CD4-positive, alpha-beta memory T cell (primary cell): ENCODE measurements around the gene RTN3. TPM values are rescaled to one million over a fixed set of nuclear protein-coding genes. Genes with fewer than 3 reads are reported as not detected.
"Not testable (repeated sequence)": the region's sequence is repeated elsewhere in the genome, so short reads cannot be mapped to it uniquely, and the experiment has no call there.

Source experiments
- CTCF ChIA-PET: fragments of 350-600 bp; sonication (Branson Sonifier 250); formaldehyde crosslinking; loops from one replicate; lab custom pipeline; 2021; ENCODE audit warnings: inconsistent platforms; ENCODE audit not compliant: partially characterized antibody; lab: Charles Lee
- POLR2A ChIA-PET: fragments of 350-600 bp; sonication (Branson Sonifier 250); formaldehyde crosslinking; loops from one replicate; lab custom pipeline; 2021; ENCODE audit not compliant: partially characterized antibody; lab: Charles Lee
- DNase-seq, 5 donors: peaks; one replicate each; pipeline versions ENCODE4 v3.0.0 to v3.0.0-alpha.2; 2020 to 2022; ENCODE audit warnings: mixed read lengths in 1 of 5
- H3K27ac ChIP-seq: one replicate; pipeline ENCODE4 v1.7.0; 2013; ENCODE audit warnings: low read depth, low read length
- H3K27me3 ChIP-seq: 2 replicates; pipeline ENCODE4 v1.7.0; 2013; ENCODE audit warnings: mild to moderate bottlenecking, low read length, moderate library complexity; ENCODE audit not compliant: insufficient read depth
- H3K36me3 ChIP-seq: 2 replicates; pipeline ENCODE4 v1.7.0; 2013; ENCODE audit warnings: mild to moderate bottlenecking, low read length, moderate library complexity; ENCODE audit not compliant: insufficient read depth
- H3K4me1 ChIP-seq: 2 replicates; pipeline ENCODE4 v1.7.0; 2013; ENCODE audit warnings: mild to moderate bottlenecking, low read length, moderate library complexity; ENCODE audit not compliant: insufficient read depth
- H3K4me3 ChIP-seq, 2 donors: one replicate each; pipeline ENCODE4 v1.7.0; 2013; ENCODE audit warnings: low read length in 2 of 2, mild to moderate bottlenecking in 1 of 2
- H3K9me3 ChIP-seq, 2 donors: one replicate each; pipeline ENCODE4 v1.7.0; 2013; ENCODE audit warnings: low read length in 2 of 2, control low read depth in 1 of 2; ENCODE audit not compliant: control insufficient read depth in 1 of 2
- H3K27ac Mint-ChIP-seq, 7 donors: one replicate each; pipeline ENCODE4 v1.8.0; 2020 to 2021; ENCODE audit warnings: mixed read lengths in 7 of 7, mild to moderate bottlenecking in 6 of 7, inconsistent platforms in 3 of 7, moderate library complexity in 3 of 7
- H3K27me3 Mint-ChIP-seq, 2 donors: one replicate each; pipeline ENCODE4 v1.8.0; 2020 to 2021; ENCODE audit warnings: mixed read lengths in 2 of 2
- H3K36me3 Mint-ChIP-seq, 2 donors: one replicate each; pipeline ENCODE4 v1.8.0; 2020 to 2021; ENCODE audit warnings: mixed read lengths in 2 of 2, inconsistent platforms in 1 of 2, mild to moderate bottlenecking in 1 of 2
- H3K4me1 Mint-ChIP-seq, 4 donors: one replicate each; pipeline ENCODE4 v1.8.0; 2020 to 2021; ENCODE audit warnings: mixed read lengths in 4 of 4, mild to moderate bottlenecking in 1 of 4
- H3K4me3 Mint-ChIP-seq, 8 donors: one replicate each; pipeline ENCODE4 v1.8.0; 2020 to 2021; ENCODE audit warnings: mixed read lengths in 8 of 8, mild to moderate bottlenecking in 7 of 8, moderate library complexity in 6 of 8, inconsistent platforms in 3 of 8
- H3K9me3 Mint-ChIP-seq, 8 donors: one replicate each; pipeline ENCODE4 v1.8.0; 2020 to 2021; ENCODE audit warnings: mixed read lengths in 8 of 8, mild to moderate bottlenecking in 5 of 8, inconsistent platforms in 3 of 8, moderate library complexity in 1 of 8
- intact Hi-C: fragments of 100-400 bp; cut with micrococcal nuclease; formaldehyde crosslinking; loops from one replicate; pipeline ENCODE4 v1.15.1; 2023
- polyA plus RNA-seq, 2 donors: library from polyadenylated mRNA; unstranded; fragments of 300-500 nt; fragmentation: Illumina TruSeq; gene quantifications; one replicate each; pipeline ENCODE4 v1.2.3, GENCODE V29; 2021
- total RNA-seq, 2 experiments: library from RNA; stranded (reverse); gene quantifications; one replicate each; pipeline ENCODE4 v1.2.3, GENCODE V29; 2021

Gene RTN3
- total and polyA plus RNA-seq, 4 experiments from 2014 or later: 41.7 to 72.9 (median 42.8) TPM

DNA sequence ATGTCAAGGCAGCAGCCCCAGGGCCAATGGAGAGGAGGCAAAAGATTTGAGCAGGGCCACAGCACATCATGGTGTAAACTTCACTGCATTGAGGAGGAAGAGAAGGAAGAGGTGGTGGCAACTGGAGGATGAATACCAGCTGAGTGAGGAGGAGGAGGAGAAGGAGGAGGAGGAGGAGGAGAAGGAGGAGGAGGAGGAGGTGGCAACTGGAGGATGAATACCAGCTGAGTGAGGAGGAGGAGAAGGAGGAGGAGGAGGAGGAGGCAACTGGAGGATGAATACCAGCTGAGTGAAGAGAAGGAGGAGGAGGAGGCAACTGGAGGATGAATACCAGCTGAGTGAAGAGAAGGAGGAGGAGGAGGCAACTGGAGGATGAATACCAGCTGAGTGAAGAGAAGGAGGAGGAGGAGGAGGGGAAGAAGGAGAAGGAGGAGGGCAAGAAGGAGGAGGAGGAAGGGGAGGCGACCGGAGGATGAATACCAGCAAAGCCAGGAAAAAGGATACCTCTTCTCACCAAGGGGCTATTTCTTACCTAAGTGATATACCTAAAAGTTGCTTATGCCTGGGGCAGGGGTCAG is 90.5 kb downstream of the RTN3 start:
- H3K9me3 ChIP-seq, H3K36me3 Mint-ChIP-seq, POLR2A ChIA-PET, H3K9me3 Mint-ChIP-seq, H3K27ac Mint-ChIP-seq, H3K4me3 Mint-ChIP-seq, intact Hi-C loops, H3K27ac ChIP-seq, H3K27me3 ChIP-seq, H3K36me3 ChIP-seq, DNase-seq, H3K4me3 ChIP-seq, CTCF ChIA-PET: not testable (repeated sequence)
- peaks cover 3 to 14% (median 7%) of the 10 kb centered on the region in 4 donors for H3K4me1 Mint-ChIP-seq
- peaks cover 4 to 17% of the 10 kb centered on the region in 2 donors for H3K27me3 Mint-ChIP-seq
- H3K4me1 ChIP-seq: peaks cover 13% of the 10 kb centered on the region

DNA sequence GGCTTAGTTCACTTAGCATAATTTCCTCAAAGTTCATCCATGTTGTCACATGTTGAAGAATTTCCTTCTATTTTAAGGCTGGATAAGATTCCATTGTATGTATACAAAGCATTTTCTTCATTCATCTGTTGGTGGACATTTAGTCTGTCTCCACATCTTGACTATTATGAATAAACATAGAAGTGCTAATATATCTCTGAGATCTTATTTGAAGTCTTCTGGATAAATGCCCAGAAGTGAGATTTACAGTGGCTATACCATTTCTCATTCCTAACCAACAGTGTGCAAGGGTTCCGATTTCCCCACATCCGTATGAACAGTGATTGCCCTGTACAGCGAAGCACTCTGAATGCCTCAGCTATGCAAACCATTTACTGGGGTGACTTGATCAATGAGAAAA is 93.9 kb downstream of the RTN3 start:
- peaks cover 8 to 12% of the 10 kb centered on the region in 2 donors for H3K27me3 Mint-ChIP-seq
- POLR2A ChIA-PET: no interaction called here
- Histone ChIP-seq H3K4me1 (no peaks in the 10 kb centered on the region), H3K4me3 (no peak overlapping the region), H3K27ac (no peak overlapping the region), H3K36me3 (no peaks in the 10 kb centered on the region), H3K9me3 (no peaks in the 10 kb centered on the region), H3K27me3 (peaks cover under 1% of the 10 kb centered on the region)
- H3K9me3 Mint-ChIP-seq: no peaks in the 10 kb centered on the region
- CTCF ChIA-PET: no interaction called here
- no peak for DNase-seq
- no peak overlapping the region for H3K4me3 Mint-ChIP-seq
- peaks cover 0 to under 1% (median 0%) of the 10 kb centered on the region in 4 donors for H3K4me1 Mint-ChIP-seq
- intact Hi-C loops: no loop called here
- no peaks in the 10 kb centered on the region for H3K36me3 Mint-ChIP-seq
- no peak overlapping the region for H3K27ac Mint-ChIP-seq

DNA sequence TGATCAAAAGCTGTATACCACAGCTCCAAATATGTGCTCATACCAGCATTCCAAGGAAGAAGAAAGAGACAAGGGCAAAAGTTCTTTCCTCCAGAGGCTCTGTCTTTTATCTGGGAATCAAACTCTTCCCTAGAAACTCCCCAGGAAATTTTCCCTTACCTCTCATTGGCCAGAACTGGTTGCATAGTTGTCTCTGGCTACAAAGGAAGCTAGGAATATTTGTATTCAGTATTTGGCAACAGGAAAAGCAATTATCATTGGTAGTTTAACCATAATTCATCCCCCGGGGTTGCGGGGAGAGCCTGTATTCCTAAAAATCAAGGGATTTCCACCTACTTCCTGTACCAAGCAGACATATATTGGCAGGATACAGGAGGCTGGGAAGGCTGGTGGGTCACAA is 97.7 kb downstream of the RTN3 start:
- CTCF ChIA-PET: interaction anchor here (1.4 kb wide), 1 partner anchor 11 kb away, joined by 4 read pairs; the partner anchor contains the start of gene ZFTA
- Mint-ChIP-seq H3K4me3 (no peak overlapping the region), H3K4me1 (no peaks in the 10 kb centered on the region), H3K9me3 (no peaks in the 10 kb centered on the region), H3K36me3 (no peaks in the 10 kb centered on the region), H3K27ac (no peak overlapping the region), H3K27me3 (peaks cover 3 to 4% of the 10 kb centered on the region in 2 donors)
- no peaks in the 10 kb centered on the region for H3K4me1 ChIP-seq
- H3K36me3 ChIP-seq: no peaks in the 10 kb centered on the region
- H3K9me3 ChIP-seq: no peaks in the 10 kb centered on the region
- intact Hi-C loops: no loop called here
- no peak overlapping the region for H3K27ac ChIP-seq
- H3K4me3 ChIP-seq: no peak overlapping the region
- H3K27me3 ChIP-seq: no peaks in the 10 kb centered on the region
- DNase-seq: no peak
- POLR2A ChIA-PET: no interaction called here

GRCh38 chr11:63782749-63783148 is 101.4 kb downstream of the RTN3 start:
- Mint-ChIP-seq H3K27me3 (peaks cover 3 to 4% of the 10 kb centered on the region in 2 donors), H3K4me1 (peaks cover 0 to 5% (median 5%) of the 10 kb centered on the region in 4 donors), H3K4me3 (no peak overlapping the region), H3K36me3 (no peaks in the 10 kb centered on the region), H3K27ac (no peak overlapping the region), H3K9me3 (no peaks in the 10 kb centered on the region)
- Histone ChIP-seq H3K4me1 (no peaks in the 10 kb centered on the region), H3K9me3 (no peaks in the 10 kb centered on the region), H3K27ac (no peak overlapping the region), H3K27me3 (no peaks in the 10 kb centered on the region), H3K36me3 (no peaks in the 10 kb centered on the region), H3K4me3 (no peak overlapping the region)
- DNase-seq: no peak
- ChIA-PET CTCF (interaction anchor here (0.8 kb wide), 1 partner anchor 162 kb away, joined by 3 read pairs; no protein-coding TSS in a partner anchor), POLR2A (no interaction called here)
- intact Hi-C loops: no loop called here

- H3K4me3 ChIP-seq: no peak overlapping the region
- H3K9me3 Mint-ChIP-seq: no peaks in the 10 kb centered on the region
- no peaks in the 10 kb centered on the region for H3K9me3 ChIP-seq
- intact Hi-C loops: no loop called here
- CTCF ChIA-PET: no interaction called here
- H3K4me1 Mint-ChIP-seq: peaks cover 0 to 5% (median 5%) of the 10 kb centered on the region in 4 donors
- DNase-seq: no peak
- no peaks in the 10 kb centered on the region for H3K27me3 ChIP-seq
- POLR2A ChIA-PET: no interaction called here
- H3K4me1 ChIP-seq: no peaks in the 10 kb centered on the region
- no peak overlapping the region for H3K27ac ChIP-seq
- no peaks in the 10 kb centered on the region for H3K36me3 ChIP-seq
- no peaks in the 10 kb centered on the region for H3K36me3 Mint-ChIP-seq
- no peak overlapping the region for H3K27ac Mint-ChIP-seq
- H3K27me3 Mint-ChIP-seq: peaks cover 1 to 4% of the 10 kb centered on the region in 2 donors
- H3K4me3 Mint-ChIP-seq: no peak overlapping the region
Observed at GRCh38 chr11:63783925-63784592, 102.8 kb downstream of the RTN3 start.

GRCh38 chr11:63785823-63786222 is 104.5 kb downstream of the RTN3 start:
- H3K4me3 ChIP-seq: no peak overlapping the region
- Mint-ChIP-seq H3K9me3 (peaks cover 0 to 6% (median 0%) of the 10 kb centered on the region in 8 donors), H3K4me3 (no peak overlapping the region), H3K27ac (no peak overlapping the region), H3K4me1 (peaks cover 0 to 11% (median 5%) of the 10 kb centered on the region in 4 donors), H3K36me3 (no peaks in the 10 kb centered on the region), H3K27me3 (peaks cover 1 to 4% of the 10 kb centered on the region in 2 donors)
- H3K36me3 ChIP-seq: no peaks in the 10 kb centered on the region
- no peak overlapping the region for H3K27ac ChIP-seq
- no peaks in the 10 kb centered on the region for H3K9me3 ChIP-seq
- intact Hi-C loops: no loop called here
- DNase-seq: no peak
- ChIA-PET POLR2A (no interaction called here), CTCF (interaction anchor here (0.7 kb wide), 1 partner anchor 739 kb away, joined by 3 read pairs; no protein-coding TSS in a partner anchor)
- H3K4me1 ChIP-seq: no peaks in the 10 kb centered on the region
- no peaks in the 10 kb centered on the region for H3K27me3 ChIP-seq

GRCh38 chr11:63791495-63792167 is 110.3 kb downstream of the RTN3 start:
- intact Hi-C loops: no loop called here
- Histone ChIP-seq H3K4me3 (no peak overlapping the region), H3K9me3 (peaks cover 0 to 10% of the 10 kb centered on the region in 2 donors), H3K27ac (no peak overlapping the region), H3K4me1 (no peaks in the 10 kb centered on the region), H3K27me3 (no peaks in the 10 kb centered on the region), H3K36me3 (no peaks in the 10 kb centered on the region)
- CTCF ChIA-PET: no interaction called here
- POLR2A ChIA-PET: no interaction called here
- H3K27me3 Mint-ChIP-seq: peaks cover 3 to 6% of the 10 kb centered on the region in 2 donors
- DNase-seq: no peak
- H3K4me1 Mint-ChIP-seq: peaks cover 0 to 6% (median 0%) of the 10 kb centered on the region in 4 donors
- H3K9me3 Mint-ChIP-seq: peaks cover 0 to 23% (median 15%) of the 10 kb centered on the region in 8 donors
- no peak overlapping the region for H3K27ac Mint-ChIP-seq
- H3K36me3 Mint-ChIP-seq: no peaks in the 10 kb centered on the region
- H3K4me3 Mint-ChIP-seq: no peak overlapping the region
